ENCODE data around the gene ANKRD40.
"Not testable (repeated sequence)": the region's sequence is repeated elsewhere in the genome, so short reads cannot be mapped to it uniquely, and the experiment has no call there.

Gene ANKRD40, protein sequence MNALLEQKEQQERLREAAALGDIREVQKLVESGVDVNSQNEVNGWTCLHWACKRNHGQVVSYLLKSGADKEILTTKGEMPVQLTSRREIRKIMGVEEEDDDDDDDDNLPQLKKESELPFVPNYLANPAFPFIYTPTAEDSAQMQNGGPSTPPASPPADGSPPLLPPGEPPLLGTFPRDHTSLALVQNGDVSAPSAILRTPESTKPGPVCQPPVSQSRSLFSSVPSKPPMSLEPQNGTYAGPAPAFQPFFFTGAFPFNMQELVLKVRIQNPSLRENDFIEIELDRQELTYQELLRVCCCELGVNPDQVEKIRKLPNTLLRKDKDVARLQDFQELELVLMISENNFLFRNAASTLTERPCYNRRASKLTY

DNA sequence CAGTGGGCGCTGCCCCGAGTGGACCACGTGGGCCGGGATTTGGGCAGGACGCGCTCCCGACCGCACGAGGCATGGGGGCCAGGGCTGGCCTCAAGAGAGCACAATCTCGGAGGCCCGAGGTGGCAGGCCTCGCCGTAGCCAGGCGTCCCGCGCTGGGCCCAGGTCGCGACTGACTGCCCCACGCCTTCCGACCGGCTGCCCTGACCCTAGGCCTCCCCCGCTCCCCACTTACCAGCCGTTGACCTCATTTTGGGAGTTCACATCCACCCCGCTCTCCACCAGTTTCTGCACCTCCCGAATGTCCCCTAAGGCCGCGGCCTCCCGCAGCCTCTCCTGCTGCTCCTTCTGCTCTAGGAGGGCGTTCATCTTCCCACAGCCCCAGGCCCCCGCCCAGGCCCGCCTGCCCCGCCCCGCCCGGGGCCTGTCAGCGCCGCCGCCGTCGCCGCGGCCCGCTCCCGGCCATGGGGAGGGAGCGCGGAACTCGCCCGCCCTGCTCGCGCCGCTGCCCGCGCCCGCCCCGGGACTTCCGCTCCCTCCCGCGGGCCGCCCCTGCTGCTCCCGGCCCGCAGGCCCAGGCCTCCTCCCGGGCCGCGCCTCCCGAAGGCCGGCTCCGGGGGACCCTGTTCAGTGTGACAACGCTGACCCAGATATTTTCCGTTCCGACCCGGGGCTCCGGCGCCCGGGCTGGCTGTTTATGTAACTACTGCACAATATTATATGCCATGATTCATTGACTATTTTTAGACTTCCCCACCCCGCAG is at the start of gene ANKRD40:
Gene ANKRD40, minus strand, starts transcription at position 626 of the 761 bp plus-strand sequence. Its CDS starts 260 bp downstream, at position 366.
- DNase-seq: peak; percentile 96

DNA sequence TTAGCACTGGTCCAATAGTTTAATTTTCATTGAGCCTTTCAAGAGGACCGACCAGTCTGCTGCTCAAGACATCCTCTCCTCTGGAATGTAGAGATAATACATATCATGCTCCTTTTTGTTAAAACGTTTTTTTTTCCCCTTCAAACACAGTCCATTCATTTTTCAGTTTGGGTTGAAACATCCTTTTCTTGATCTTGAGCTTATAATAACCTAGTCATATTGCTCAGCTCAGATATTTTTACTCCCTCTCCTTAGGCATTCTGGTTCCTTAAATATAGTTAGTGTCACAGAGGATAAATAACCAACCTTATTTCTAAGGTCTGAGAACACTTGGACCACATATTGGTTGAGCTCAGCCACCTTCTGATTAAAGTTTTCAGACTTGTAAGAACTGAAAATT is 46.8 kb upstream of the ANKRD40 start:
- no peak for DNase-seq

DNA sequence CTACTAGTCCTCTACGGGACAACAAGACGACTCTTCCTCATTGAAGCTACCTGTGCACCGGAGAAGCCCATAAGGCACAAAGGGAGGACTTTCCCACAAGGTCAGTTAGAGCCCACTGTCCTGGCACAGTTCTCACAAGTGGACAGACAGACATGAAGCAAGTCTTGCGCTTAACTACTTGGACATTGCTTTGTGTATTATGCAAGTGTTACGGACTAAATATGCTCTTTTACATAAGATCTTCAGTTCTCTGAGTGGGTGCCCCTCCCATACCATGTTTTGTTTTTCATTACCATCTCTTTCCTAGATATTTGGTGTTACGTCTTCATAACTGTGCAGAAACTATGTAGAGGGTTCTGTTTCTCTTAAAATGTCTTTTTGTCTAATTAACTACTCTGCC is 41.5 kb upstream of the ANKRD40 start:
- DNase-seq: no peak

DNA sequence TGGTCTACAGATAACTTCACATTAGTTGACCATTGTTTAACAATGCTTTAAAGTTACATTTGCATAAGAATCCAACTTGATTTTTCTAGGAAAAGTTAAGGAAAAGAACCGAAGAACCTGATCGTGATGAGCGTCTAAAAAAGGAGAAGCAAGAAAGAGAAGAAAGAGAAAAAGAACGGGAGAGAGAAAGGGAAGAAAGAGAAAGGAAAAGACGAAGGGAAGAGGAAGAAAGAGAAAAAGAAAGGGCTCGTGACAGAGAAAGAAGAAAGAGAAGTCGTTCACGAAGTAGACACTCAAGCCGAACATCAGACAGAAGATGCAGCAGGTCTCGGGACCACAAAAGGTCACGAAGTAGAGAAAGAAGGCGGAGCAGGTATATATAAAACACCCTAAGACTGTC is 37.9 kb upstream of the ANKRD40 start:
- DNase-seq: no peak

DNA sequence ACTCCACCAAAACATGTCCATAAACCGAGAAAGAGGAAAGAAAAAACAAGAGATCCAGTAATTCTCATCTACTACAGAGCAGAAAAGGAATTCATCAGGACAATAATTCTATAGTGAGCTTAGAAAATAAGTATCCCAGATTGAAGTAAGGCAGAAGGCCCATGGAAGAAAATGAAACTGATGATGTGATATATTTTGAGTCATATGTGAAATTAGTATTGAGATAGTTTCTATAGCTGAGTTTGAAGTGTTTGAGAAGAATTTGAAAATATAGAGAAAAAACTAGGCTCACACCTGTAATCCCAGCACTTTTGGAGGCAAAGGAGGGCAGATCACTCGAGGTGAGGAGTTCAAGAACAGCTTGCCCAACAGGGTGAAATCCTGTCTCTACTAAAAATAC is 31.4 kb upstream of the ANKRD40 start:
- no peak for DNase-seq

DNA sequence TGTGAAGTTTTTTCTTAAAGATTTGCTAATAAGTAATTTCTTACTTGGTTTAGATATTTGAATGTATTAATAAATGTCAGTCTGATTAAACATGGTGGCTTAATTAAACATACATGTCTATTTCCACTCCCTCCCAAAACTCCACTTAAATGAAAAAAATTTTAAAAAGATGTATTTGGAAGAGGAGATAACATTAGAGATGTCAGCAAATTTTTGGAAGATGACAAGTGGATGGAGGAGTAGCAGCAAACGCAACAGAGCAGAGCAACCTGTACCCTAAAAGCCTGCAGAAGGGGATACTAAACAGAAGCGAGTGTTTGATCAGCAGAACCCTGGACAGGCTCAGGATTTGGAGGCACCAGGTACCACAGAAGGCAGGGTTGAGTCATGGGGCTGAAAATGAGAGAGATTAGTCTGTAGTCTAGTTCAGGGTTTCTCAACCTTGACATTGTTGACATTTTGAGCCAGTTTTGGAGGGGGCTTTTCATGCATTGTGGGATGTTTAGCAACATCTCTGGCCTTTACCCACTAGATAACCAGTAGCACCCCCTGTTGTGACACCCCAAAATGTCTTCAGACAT is 29.5 kb upstream of the ANKRD40 start:
- no peak for DNase-seq

DNA sequence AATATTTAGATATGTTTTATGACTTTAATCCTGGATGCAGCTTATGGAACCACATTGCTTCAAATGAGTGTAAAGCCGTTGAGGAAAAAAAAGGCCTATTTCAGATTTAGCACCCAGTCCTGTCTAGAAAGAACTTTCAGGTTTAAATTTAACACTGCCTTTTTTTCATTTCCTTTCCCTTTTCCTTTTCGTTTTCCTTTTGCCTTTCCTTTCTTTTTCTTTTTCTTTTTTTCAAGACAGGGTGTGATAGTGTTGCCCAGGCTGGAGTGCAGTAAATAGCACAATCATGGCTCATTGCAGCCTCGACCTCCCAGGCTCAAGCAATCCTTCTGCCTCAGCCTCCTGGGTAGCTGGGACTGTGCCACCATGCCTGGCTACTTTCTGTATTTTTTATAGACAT is 27.6 kb upstream of the ANKRD40 start:
- no peak for DNase-seq

DNA sequence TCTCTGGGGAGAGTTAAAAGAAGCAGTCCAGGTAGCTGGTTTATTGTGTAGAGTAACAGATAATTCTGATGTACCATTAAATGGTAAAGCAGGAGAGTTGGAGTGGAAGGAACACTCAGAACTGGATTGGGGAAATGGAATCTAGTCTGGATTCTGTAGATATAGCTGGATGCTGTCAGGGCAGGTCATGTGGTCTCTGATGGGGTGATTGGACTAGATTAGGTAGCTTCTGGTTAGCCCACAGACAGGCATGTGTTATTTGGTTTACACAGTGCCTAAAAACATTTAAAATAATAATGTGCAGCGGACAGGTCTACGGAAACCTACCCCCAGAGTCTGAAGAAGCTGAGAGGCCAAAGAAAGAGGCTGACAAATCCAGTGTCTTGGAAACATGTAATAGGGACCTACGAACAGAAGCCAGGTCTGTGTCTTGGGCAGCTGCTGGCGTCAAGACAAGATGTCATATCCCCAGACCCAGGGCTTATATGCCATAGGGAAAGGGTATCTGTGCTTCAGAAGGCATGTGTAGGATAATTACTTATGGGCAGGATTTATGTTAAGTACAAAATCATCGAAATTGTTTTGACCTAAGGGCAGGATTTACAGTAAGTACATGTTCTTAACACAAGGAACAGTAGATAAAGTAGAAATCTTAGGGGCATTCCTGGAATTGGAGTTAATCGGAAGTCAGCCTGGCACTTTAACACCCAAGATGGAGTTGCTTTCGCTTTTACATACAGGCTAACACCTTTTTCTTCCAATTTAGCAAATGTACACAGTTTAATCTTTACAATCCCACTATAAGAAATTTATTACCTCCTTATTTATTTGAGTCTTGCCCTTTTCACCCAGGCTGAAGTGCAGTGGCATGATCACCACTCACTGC is 24.1 kb upstream of the ANKRD40 start:
- no peak for DNase-seq

DNA sequence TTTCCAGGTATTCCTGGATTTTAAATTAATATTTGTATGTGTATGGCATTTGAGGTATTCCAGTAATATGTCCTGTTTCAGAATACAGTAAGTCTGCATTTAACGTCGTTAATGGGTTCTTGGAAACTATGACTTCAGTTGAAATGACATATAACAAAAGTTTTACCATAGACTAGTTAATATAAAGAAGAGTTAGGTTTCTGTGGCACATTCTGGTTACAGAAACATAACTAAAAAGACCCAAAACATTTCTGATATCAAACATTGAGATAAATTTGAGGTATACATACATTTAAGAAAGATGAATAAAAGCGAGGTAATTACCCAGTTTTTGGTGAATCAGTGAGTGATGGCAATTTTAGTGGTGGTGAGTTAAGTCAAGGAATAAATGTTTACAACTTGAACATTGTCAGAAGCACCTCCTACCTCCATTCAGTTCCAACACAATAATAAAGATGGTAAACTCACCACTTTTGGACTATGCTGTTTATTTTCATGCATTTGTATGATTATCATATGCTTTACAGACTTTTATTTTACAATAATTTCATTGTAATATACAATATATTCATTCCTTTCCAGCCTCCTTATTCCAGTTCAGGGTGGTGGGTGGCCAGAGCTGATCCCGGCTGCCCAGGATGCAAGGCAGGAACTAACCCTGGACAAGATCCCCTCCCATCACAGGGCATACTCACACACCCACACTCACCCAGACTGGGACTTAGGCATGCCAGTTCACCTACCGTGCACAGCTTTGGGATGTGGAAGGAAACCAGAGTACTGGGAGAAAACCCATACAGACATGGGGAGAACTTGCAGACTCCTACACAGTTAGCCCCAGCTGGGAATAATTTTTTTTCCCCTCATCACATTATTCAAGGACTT is 21.4 kb upstream of the ANKRD40 start:
- no peak for DNase-seq

DNA sequence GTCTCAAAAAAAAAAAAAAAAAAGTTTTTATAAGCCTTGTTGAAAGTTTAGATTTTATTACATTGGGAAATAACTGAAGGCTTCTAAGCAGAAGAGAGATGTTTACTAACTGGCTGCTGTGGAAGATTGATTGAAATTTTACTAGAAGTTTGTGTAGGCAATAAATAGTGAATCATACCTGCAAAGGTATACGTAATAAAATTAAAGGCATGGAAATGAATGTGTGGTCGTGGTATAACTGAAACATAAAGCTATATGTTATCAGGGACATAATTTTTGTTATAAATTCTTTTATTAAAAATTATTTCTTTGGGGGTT is 20.4 kb upstream of the ANKRD40 start:
- DNase-seq: no peak

DNA sequence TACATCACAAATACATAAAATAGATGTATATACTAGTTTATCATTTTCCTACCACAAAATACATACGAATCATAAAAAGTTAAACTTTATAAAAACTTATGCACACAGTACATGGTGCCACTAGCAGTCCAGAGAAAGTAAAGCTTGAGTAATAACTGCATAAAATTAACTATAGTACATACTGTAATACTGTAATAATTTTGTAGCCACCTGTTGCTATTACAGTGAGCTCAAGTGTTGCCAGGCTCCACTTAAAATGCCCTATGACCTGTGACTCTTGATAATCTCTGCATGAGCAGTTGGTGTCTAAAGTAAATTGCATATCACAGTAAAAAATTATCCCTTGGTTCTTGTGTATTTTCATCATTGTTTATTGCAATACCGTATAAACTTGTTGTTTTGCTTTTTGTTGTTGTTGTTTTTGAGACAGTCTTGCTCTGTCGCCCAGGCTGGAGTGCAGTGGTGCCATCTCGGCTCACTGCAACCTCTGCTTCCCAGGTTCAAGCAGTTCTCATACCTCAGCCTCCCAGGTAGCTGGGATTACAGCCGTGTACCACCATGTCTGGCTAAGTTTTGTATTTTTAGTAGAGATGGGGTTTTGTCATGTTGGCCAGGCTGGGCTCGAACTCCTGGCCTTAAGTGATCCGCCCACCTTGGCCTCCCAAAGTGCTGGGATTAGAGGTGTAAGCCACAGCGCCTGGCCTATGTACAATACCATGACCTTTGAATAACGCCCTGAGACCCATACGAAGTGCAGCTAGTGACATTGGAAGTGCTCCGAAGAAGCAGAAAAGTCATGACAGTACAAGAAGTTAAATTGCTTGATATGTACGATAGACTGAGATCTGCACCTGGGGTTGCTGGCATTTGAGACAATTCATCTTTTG is 18.3 kb upstream of the ANKRD40 start:
- no peak for DNase-seq

DNA sequence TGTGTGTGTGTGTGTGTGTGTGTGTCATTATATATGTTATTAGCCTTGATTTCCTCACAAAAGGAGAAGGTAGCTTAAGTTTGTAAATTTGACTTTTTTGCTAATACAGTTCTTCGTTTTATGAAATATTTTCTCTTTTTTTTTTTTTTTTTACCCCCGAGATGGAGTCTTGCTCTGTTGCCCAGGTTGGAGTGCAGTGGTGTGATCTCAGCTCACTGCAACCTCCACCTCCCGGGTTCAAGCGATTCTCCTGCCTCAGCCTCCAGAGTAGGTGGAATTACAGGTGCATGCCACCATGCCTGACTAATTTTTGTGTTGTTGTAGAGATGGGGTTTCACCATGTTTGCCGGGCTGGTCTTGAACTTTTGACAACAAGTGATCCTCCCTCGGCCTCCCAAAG is 16.9 kb upstream of the ANKRD40 start:
- DNase-seq: not testable (repeated sequence)

DNA sequence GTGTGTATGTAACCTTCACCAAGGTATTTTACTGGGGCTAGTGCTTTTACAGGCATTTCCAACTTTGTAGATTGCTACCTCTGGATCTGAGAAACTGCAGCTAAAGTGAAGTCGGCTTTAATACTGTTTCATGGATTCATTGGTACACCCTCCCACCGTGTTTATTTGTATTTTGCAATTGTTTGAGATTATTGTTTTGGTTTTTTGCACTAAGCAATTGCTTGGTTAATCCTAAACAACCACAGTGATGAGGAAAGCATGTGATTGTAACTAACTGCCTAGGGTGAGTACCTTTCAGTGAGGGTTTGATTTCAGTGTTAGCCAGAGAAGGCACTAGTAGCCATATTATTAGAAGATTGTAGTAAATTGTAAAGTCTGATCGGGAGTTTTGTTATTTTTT is 15.0 kb upstream of the ANKRD40 start:
- DNase-seq: no peak

DNA sequence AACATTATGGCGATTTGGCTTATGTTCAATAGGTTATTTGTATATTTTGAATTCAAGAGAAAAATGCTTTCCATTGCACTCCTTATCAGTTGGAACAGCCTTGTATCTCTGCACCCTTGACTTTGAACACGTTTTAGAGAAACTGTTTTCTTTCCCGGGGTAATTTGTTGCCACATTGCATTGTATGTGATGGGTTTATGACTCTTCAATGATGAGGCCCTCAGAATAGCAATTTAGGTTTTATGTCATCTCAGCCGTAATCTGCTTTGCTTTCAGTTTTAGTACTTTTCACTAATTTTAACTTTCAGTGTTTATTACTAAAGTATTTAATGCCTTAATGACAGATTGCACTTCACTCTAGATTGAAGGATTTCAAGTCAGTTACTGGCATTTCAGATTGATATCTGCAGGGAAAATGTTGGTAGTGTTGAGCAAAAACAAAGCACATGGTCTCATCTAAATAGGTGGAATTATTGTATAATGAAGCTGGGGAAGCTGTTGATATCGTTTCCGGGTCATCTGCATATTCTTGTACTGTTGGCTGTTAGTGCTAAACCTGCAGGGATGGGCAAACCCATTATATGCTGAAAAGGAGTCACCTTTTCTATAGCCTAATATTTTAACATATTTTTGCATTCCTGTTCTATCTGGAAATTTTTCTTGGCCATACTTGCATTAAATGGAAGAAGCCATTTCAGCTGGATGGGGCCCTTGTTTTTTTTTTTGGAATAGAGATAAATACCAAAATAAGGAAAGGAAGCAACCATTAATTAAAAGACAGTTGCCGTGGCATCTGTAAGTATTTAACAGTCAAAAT is 13.7 kb upstream of the ANKRD40 start:
- no peak for DNase-seq

DNA sequence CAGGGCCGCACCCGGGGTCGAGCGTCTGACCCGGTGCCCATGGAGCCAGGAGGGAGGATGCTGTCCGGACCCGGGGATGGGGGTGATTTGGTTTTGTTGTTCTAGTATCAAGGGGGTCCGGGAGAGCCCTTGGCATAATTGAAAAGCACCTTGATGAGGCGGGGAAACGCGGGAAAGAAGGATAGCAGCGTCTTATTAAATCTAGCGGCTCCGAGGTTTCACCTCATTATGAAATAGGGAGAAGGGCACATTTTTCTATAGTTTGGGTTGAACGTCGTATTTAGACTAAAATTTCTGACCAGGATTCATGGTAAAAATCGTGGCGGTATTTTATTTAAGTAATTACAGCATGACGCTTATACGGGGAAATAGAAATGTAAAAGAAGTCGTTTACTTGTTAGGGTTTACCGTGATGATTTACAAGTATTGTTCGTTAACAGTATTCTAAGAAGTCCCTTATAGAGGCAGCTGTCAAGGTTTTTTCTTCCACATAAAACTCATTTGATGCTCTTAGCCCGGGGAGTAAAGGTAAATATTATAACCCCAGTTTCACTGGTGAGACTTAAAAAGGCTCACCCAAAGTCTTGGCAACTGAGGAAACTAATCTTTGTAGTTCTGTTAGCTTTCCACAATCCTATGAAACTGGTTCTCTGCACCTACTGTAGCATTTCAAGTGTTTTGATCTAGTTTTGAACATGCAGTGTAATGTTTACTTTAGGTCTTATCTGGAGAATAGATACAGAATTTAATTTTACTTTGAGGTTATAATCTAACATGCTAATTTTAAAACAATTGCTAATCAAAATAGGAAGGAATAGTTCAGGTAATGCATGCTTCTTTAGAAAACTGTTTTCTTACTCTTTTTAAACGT is 12.4 kb upstream of the ANKRD40 start:
- no peak for DNase-seq

DNA sequence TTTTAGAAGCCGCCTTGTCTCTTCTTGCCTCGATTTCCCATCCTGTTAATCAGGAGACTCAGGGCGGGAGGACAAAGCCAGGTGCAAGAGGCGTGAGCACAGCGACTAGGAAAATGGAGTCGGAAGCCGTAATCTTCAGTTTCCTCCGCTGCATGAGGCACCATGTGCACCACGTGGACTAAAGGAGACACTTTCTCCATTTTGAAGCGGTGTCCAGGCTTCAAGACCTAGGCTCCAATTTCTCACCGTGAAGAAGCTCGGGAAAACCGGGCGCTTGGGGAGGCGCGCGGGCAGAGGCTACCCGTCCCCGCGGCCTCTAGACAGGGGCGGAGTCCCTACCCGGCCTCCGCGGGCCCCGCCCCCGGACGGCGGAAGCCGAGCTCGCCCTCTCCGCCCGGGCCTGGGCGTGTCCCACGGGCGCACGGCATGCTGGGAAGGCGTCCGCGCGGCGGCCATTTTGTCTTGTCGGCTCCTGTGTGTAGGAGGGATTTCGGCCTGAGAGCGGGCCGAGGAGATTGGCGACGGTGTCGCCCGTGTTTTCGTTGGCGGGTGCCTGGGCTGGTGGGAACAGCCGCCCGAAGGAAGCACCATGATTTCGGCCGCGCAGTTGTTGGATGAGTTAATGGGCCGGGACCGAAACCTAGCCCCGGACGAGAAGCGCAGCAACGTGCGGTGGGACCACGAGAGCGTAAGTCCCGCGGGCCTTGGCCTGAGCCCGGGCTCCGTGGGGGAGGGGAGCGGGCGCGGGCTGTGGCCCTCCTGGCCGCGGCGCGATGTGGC is 11.6 kb upstream of the ANKRD40 start, which contains the start of gene LUC7L3:
Gene LUC7L3, plus strand, starts transcription at position 460 of the 780 bp plus-strand sequence. Its CDS starts 130 bp downstream, at position 590.
- peak; percentile 95 for DNase-seq

DNA sequence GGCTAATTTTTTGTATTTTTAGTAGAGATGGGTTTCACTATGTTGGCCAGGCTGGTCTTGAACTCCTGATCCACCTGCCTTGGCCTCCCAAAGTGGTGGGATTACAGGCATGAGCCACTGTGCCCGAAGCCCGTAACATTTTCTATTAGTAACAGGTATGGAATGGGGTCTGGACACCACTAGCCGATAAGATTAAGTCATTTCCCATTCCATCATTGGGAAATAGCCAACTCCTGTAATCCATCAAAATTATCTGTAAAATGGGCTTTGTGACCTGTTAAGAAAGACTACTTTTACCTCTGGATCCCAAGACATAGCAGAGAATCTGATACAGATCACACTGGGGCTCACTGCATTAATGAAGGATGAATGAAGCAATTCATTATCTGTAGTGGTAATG is 7.8 kb upstream of the ANKRD40 start:
- no peak for DNase-seq

DNA sequence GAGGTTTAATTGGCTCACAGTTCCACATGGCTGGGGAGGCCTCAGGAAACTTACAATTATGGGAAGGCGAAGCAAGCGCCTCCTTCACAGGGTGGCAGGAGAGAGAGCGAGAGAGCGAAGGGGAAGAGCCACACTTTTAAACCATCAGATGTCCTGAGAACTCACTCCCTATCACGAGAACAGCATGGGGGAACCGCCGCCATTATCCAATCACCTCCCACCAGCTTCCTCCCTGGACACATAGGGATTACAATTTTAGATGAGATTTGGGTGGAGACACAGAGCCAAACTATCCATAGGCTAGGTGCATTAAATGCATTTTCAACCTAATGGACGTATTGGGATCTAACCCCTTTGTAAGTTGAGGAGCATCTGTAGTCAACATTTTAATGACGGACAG is 4.9 kb upstream of the ANKRD40 start:
- no peak for DNase-seq

All from activated T-cell treated with anti-CD3 and anti-CD28 coated beads, Interleukin-2, amount 50 U/mL, for 1 hour (primary cell).